Ovary (tissue), 9 donors: ENCODE results near the gene HECTD3. TPM values are rescaled to one million over a fixed set of nuclear protein-coding genes. Genes with fewer than 3 reads are reported as not detected.

Experiments
- DNase-seq, 5 donors: peaks; one replicate each; pipeline ENCODE4 v3.0.0-alpha.2; 2019 to 2020
- H3K27ac ChIP-seq, 2 donors: fragments of 200-600 bp; one replicate each; pipeline versions ENCODE4 v1.5.1 to v1.8.0; 2019 to 2022
- H3K27me3 ChIP-seq: fragments of 200-600 bp; one replicate; pipeline ENCODE4 v1.8.0; 2022
- H3K36me3 ChIP-seq: fragments of 200-600 bp; sonication (generic); one replicate; pipeline ENCODE4 v1.5.1; 2019
- H3K4me1 ChIP-seq: one replicate; pipeline ENCODE4 v1.8.1; 2013; ENCODE audit warnings: mild to moderate bottlenecking, moderate library complexity; ENCODE audit not compliant: insufficient read depth
- H3K4me3 ChIP-seq: fragments of 200-600 bp; sonication (generic); one replicate; pipeline ENCODE4 v1.5.1; 2017
- H3K9me3 ChIP-seq, 2 donors: fragments of 200-600 bp in 1 of 2; sonication (generic) in 1 of 2; one replicate each; pipeline versions ENCODE4 v1.5.1 to v1.8.1; 2013 to 2019; ENCODE audit warnings: mild to moderate bottlenecking in 1 of 2, moderate library complexity in 1 of 2
- EP300 ChIP-seq: sonication (generic); formaldehyde crosslinking; IDR thresholded peaks from one replicate; pipeline ENCODE4 v1.6.1; 2017; ENCODE audit warnings: antibody characterized with exemption
- POLR2A ChIP-seq: fragments of 450-650 bp; IDR thresholded peaks from one replicate; pipeline ENCODE4 v1.6.1; 2017; ENCODE audit warnings: antibody characterized with exemption, mild to moderate bottlenecking, moderate library complexity
- WGBS, 3 donors: extraction: QIAGEN DNeasy Blood & Tissue Kit in 1 of 3; methylation state at CpG; one replicate each; pipeline versions ENCODE4 v1.1.5 to v1.1.7; 2013 to 2017; 5-methylcytosine and 5-hydroxymethylcytosine counted together
- intact Hi-C, 4 donors: fragments of 100-400 bp; cut with DNase I; formaldehyde crosslinking; loops; one replicate each; pipeline versions ENCODE4 v1.11.0 to v1.15.1; 2022 to 2023
- polyA plus RNA-seq, 2 donors: library from polyadenylated mRNA; stranded (reverse); fragments of 200-250 nt in 1 of 2; fragments of 350-450 nt in 1 of 2; fragmentation: Illumina TruSeq in 1 of 2; extraction: RNeasy Lipid Tissue Mini Kit (QIAGEN cat#74804) in 1 of 2; gene quantifications; one replicate each; pipeline ENCODE4 v1.2.3, GENCODE V29; 2013 to 2014
- total RNA-seq, 7 donors: library from RNA; depleted of rRNA in 2 of 7; stranded (reverse); fragments of >200 nt in 2 of 7; fragmentation: NEBNext Ultra II Directional in 3 of 7; extraction: Animal tissue kit (Norgen Biotek cat#: 25700) in 3 of 7; gene quantifications; one replicate each; pipeline versions ENCODE4 v1.1.0 to v1.2.4, GENCODE V29; 2016 to 2023
- TF ChIP-seq, protein P1 (sequence below), 3 donors: fragments of 450-650 bp in 2 of 3; fragments of 200-600 bp in 1 of 3; IDR thresholded peaks; one replicate each; pipeline versions ENCODE4 v1.5.1 to v1.8.0; 2016 to 2022; ENCODE audit warnings: antibody characterized with exemption in 3 of 3, mild to moderate bottlenecking in 1 of 3
- donor health status: DM: no; HTN: no; CAD: no; lungs with moderate emphysema.
- donor health status: DM: no; HTN: no; CAD: no.
- donor health status: Bipolar disorder and iron deficiency.
- donor health status: DM: yes; HTN: yes; CAD: no.
- donor health status: DM: no; HTN: no; CAD: no.
- donor health status: DM: yes; HTN: yes; CAD: no.

HECTD3 gene
- total and polyA plus RNA-seq, 9 donors = 20.9 to 46.0 (median 36.1) TPM

DNA sequence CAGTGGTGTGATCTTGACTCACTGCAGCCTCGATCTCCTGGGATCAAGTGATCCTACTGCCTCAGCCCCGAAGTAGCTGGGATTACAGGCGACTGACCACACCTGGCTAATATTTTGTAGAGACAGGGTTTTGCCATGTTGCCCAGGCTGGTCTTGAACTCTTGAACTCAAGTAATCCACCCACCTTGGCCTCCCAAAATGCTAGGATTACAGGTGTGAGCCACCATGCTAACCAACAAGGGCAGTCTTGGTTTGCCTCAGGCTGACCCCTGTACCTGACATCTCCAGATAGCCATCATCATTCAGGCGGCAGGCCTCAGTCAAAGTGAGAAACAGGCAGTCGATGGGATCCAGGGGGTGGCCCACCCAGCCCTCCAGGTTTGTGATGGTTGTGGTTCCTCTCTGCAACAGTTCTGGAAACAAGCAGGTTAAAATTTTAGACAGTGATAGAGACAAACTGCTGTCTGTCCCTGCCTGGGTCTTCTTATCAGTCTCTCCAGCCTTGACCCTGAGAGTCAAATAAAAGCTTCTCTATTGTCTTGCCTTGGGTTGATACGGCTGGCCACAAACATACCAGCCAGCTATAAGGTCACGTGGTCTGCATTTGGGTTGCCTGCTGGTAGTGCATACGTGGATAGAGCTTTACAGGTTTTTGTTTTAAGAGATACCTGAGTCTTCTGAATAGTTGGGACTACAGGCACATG is 27.7 kb upstream of the HECTD3 start:
- Histone ChIP-seq H3K36me3 (no peaks in the 10 kb centered on the region), H3K27me3 (no peaks in the 10 kb centered on the region), H3K27ac (no peak overlapping the region), H3K9me3 (no peaks in the 10 kb centered on the region), H3K4me3 (no peak overlapping the region), H3K4me1 (no peaks in the 10 kb centered on the region)
- DNase-seq = no peak
- 74 to 86% (median 78%) methylated on average over 8 of the region's 8 CpGs for WGBS, 3 donors
- TF ChIP-seq EP300 = no peak
- TF ChIP-seq POLR2A = no peak
- intact Hi-C loops = no loop called here

DNA sequence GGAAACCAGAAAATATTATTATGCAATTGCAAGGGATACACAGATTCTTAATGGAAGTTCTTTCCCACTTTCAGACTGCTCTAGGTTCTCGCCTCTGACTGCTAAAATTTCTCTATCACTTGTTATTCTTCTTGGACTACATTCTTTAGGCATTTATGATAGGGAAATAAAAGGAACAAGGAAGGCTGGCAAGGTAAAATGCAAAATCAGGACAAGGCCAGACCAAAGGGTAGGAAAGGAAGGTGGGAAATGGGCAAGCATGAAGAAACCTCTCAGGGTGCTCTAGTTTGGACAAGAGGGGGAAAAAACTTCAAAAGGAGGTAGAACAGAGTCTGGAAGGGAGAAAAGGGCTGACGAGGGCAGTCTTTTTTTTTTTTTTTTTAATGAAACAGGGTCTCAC is 27.1 kb upstream of the HECTD3 start:
- TF ChIP-seq EP300 (no peak), POLR2A (no peak)
- TF ChIP-seq, protein P1, sequence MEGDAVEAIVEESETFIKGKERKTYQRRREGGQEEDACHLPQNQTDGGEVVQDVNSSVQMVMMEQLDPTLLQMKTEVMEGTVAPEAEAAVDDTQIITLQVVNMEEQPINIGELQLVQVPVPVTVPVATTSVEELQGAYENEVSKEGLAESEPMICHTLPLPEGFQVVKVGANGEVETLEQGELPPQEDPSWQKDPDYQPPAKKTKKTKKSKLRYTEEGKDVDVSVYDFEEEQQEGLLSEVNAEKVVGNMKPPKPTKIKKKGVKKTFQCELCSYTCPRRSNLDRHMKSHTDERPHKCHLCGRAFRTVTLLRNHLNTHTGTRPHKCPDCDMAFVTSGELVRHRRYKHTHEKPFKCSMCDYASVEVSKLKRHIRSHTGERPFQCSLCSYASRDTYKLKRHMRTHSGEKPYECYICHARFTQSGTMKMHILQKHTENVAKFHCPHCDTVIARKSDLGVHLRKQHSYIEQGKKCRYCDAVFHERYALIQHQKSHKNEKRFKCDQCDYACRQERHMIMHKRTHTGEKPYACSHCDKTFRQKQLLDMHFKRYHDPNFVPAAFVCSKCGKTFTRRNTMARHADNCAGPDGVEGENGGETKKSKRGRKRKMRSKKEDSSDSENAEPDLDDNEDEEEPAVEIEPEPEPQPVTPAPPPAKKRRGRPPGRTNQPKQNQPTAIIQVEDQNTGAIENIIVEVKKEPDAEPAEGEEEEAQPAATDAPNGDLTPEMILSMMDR (IDR thresholded peaks at IDR 0.05) = no peak
- intact Hi-C loops = no loop called here
- DNase-seq = no peak
- 86 to 95% (median 90%) methylated on average over 2 of the region's 2 CpGs for whole genome bisulfite sequencing, 3 donors
- Histone ChIP-seq H3K36me3 (no peaks in the 10 kb centered on the region), H3K27me3 (no peaks in the 10 kb centered on the region), H3K4me1 (no peaks in the 10 kb centered on the region), H3K9me3 (no peaks in the 10 kb centered on the region), H3K27ac (no peak overlapping the region), H3K4me3 (no peak overlapping the region)

DNA sequence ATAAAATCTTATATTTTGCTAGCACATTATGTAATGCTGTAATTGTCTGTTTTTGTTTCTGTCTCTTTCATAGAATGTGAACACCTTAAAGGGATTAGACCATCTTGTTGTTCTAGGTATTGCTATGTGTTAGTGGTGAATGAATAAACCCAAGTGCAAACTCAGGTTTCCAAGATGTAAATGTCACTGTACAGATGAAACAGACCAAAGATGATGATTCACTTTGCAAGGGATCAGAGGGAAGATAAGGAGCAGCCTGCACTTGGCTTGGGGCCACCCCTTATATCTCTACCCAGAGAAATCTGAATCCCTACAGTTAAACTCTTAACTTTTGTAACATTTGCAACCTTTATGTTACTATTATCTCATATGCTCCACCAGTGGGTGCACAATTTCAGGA is 26.3 kb upstream of the HECTD3 start:
- TF ChIP-seq EP300 = no peak
- TF ChIP-seq POLR2A = no peak
- TF ChIP-seq, protein P1 (IDR thresholded peaks at IDR 0.05) = no peak
- H3K4me1 ChIP-seq = no peaks in the 10 kb centered on the region
- no peak for DNase-seq
- H3K9me3 ChIP-seq = no peaks in the 10 kb centered on the region
- no peaks in the 10 kb centered on the region for H3K36me3 ChIP-seq
- no peak overlapping the region for H3K4me3 ChIP-seq
- intact Hi-C loops = no loop called here
- no peaks in the 10 kb centered on the region for H3K27me3 ChIP-seq
- no peak overlapping the region for H3K27ac ChIP-seq

DNA sequence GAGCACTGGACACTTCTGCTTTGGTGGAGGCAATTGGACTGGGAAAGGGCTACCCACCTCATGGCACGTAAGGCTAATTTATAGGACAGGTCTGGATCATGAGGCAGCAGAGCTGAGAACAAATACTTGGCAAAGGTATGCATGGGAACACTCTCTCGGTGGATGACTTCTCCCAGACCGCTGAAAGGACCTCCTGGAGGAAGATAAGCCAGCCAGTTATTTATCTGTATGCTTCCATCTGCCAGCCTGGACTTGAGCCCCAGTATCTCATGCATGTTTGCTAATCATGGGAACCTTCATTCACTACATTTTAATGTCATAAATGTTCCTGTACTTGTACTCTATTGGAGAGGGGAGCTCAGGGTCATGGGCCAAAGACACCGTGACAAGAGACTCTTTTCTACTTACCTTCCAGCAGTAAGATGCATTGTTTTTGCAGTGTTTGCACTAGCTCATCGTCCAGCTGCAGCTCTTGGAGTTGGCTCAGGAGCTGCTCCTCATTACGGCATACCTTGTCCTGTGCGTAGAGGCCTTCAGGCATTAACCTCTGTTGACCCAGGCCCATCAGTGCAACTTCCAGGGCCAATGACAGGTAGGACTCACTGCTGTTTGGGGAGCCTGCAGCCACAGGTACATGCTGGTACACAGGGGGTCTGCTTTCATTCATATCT is 24.6 kb upstream of the HECTD3 start:
- Histone ChIP-seq H3K36me3 (no peaks in the 10 kb centered on the region), H3K4me3 (no peak overlapping the region), H3K27me3 (no peaks in the 10 kb centered on the region), H3K9me3 (no peaks in the 10 kb centered on the region), H3K27ac (no peak overlapping the region), H3K4me1 (no peaks in the 10 kb centered on the region)
- no peak for DNase-seq
- intact Hi-C loops = no loop called here
- whole genome bisulfite sequencing, 3 donors = 78 to 82% (median 78%) methylated on average over 7 of the region's 7 CpGs
- TF ChIP-seq, protein P1 (IDR thresholded peaks at IDR 0.05) = no peak

DNA sequence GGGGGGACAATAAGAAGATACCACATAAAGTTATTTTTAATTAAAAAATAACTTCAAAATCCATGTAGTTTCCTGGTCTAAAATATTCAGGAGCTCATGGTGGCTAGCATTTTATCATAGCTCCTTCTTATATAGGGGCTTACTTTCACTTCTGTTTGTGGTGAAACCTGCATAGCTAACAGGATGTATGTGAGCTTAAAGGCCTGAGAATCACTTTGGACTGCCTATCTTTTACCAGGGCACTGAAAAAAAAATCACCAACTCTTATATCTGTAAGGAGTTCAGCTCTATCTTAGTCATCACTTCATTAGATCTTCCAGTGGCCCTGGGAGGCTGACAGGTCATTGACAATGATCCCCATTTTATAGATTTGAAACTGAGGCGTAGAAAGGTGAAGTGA is 22.2 kb upstream of the HECTD3 start:
- H3K4me3 ChIP-seq = no peak overlapping the region

More for the DNA sequence above, 22.2 kb upstream of the HECTD3 start:
- no peaks in the 10 kb centered on the region for H3K9me3 ChIP-seq
- no peaks in the 10 kb centered on the region for H3K4me1 ChIP-seq
- DNase-seq = no peak
- H3K36me3 ChIP-seq = no peaks in the 10 kb centered on the region
- 97 to 100% (median 99%) methylated on average over 1 of the region's 1 CpG for WGBS, 3 donors
- H3K27ac ChIP-seq = no peak overlapping the region
- H3K27me3 ChIP-seq = no peaks in the 10 kb centered on the region
- intact Hi-C loops = no loop called here
- TF ChIP-seq, protein P1 (IDR thresholded peaks at IDR 0.05) = no peak
- no peak for TF ChIP-seq POLR2A
- no peak for TF ChIP-seq EP300
